NCI-H1092 (cell line): Measurements from ENCODE around the gene CCDC97.
"Not testable (repeated sequence)": the region's sequence is repeated elsewhere in the genome, so short reads cannot be mapped to it uniquely, and the experiment has no call there.

Source experiments
- DNase-seq: peaks from one replicate; lab custom pipeline; 2025; lab: John Stamatoyannopoulos, UW

The CCDC97 gene

GRCh38 chr19:41364524-41365391, 54.8 kb downstream of the CCDC97 start:
- no peak for DNase-seq

GRCh38 chr19:41366089-41366488, 56.1 kb downstream of the CCDC97 start:
- DNase-seq = no peak

GRCh38 chr19:41367848-41368301, 57.9 kb downstream of the CCDC97 start:
- DNase-seq = no peak

- no peak for DNase-seq
These were observed 59.8 kb downstream of the CCDC97 start for GRCh38 chr19:41369769-41370168.

GRCh38 chr19:41371119-41371518, 61.1 kb downstream of the CCDC97 start:
- not testable (repeated sequence) for DNase-seq

- no peak for DNase-seq
These were observed 61.6 kb downstream of the CCDC97 start for GRCh38 chr19:41371541-41371940.

DNA sequence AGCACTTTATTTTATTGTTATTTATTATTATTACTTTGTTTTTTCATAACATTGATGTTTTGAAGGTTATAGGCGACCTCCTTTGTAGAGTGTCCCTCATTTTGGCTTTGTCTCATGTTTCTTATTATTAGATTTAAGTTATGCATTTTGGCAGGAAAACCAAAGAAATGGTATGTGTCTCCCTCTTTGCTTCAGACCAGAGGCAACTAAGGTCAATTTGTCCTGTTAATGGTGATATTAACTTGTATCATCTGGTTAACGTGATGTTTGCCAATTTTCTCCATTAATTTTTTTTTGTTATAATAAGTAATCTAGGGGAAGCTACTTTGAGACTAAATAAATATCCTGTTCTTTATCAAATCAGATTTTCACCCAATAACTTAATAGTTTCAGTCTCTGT, 62.5 kb downstream of the CCDC97 start:
- no peak for DNase-seq

DNA sequence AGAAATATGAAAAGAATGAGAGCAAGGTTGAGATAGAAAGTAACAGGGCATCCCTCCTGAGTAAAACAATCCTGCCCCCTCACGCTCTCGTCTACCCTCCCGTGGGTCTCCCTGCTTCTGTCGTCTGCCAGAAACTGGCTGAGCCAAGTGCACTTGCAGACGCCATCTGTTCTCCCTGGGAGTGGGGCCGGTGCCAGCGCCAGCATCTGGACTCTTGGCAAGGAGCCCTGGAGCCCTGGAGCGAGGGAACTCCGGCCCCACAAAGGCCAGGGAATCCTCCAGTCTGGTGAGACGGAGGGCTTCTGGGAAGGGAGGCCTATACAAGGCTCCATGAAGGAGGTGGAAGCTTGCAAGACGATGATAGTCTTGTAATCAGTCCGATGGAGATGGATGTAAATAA, 64.0 kb downstream of the CCDC97 start:
- peak; percentile 83 for DNase-seq
